Measurements from ENCODE around the gene NCMAP.
"Not testable (repeated sequence)": the region's sequence is repeated elsewhere in the genome, so short reads cannot be mapped to it uniquely, and the experiment has no call there.

The NCMAP gene

GRCh38 chr1:24541711-24542346 lies 14.1 kb upstream of the NCMAP start:
- no peak for DNase-seq (ENCODE audit: low read depth)

GRCh38 chr1:24544239-24544638 lies 11.6 kb upstream of the NCMAP start:
- DNase-seq (ENCODE audit: low read depth), result no peak

- no peak for DNase-seq (ENCODE audit: low read depth)
Measured at GRCh38 chr1:24545662-24546061, 10.2 kb upstream of the NCMAP start.

GRCh38 chr1:24547195-24547594 lies 8.7 kb upstream of the NCMAP start:
- no peak for DNase-seq (ENCODE audit: low read depth)

GRCh38 chr1:24548070-24548469 lies 7.8 kb upstream of the NCMAP start:
- no peak for DNase-seq (ENCODE audit: low read depth)

- not testable (repeated sequence) for DNase-seq (ENCODE audit: low read depth)
Measured at GRCh38 chr1:24549210-24549609, 6.7 kb upstream of the NCMAP start.

GRCh38 chr1:24551290-24551959 lies 4.5 kb upstream of the NCMAP start:
- DNase-seq (ENCODE audit: low read depth), result no peak

- no peak for DNase-seq (ENCODE audit: low read depth)
Measured at GRCh38 chr1:24551960-24552571, 3.8 kb upstream of the NCMAP start.

GRCh38 chr1:24553931-24554330 lies 2.0 kb upstream of the NCMAP start:
- DNase-seq (ENCODE audit: low read depth), result no peak

GRCh38 chr1:24554714-24555113 lies 1.2 kb upstream of the NCMAP start:
- no peak for DNase-seq (ENCODE audit: low read depth)

- no peak for DNase-seq (ENCODE audit: low read depth)
Measured at GRCh38 chr1:24556414-24556795, 518 bp downstream of the NCMAP start.

- no peak for DNase-seq (ENCODE audit: low read depth)
Measured at GRCh38 chr1:24557220-24557619, 1.3 kb downstream of the NCMAP start.

- DNase-seq (ENCODE audit: low read depth), result no peak
Measured at GRCh38 chr1:24557711-24558131, 1.8 kb downstream of the NCMAP start.

GRCh38 chr1:24558455-24558854 lies 2.6 kb downstream of the NCMAP start:
- no peak for DNase-seq (ENCODE audit: low read depth)

GRCh38 chr1:24558902-24559791 lies 3.3 kb downstream of the NCMAP start:
- DNase-seq (ENCODE audit: low read depth), result no peak

GRCh38 chr1:24560361-24560760 lies 4.5 kb downstream of the NCMAP start:
- DNase-seq (ENCODE audit: low read depth), result no peak

- DNase-seq (ENCODE audit: low read depth), result no peak
Measured at GRCh38 chr1:24562625-24563024, 6.7 kb downstream of the NCMAP start.

- no peak for DNase-seq (ENCODE audit: low read depth)
Measured at GRCh38 chr1:24564695-24565094, 8.8 kb downstream of the NCMAP start.

- no peak for DNase-seq (ENCODE audit: low read depth)
Measured at GRCh38 chr1:24566236-24566867, 10.5 kb downstream of the NCMAP start.

GRCh38 chr1:24567792-24568388 lies 12.0 kb downstream of the NCMAP start:
- DNase-seq (ENCODE audit: low read depth), result no peak

- no peak for DNase-seq (ENCODE audit: low read depth)
Measured at GRCh38 chr1:24568475-24568874, 12.6 kb downstream of the NCMAP start.

Measured in CMK (cell line).